HG03103 (cell line): Measurements from ENCODE around the gene MYO1D.
"Not testable (repeated sequence)": the region's sequence is repeated elsewhere in the genome, so short reads cannot be mapped to it uniquely, and the experiment has no call there.

ENCODE experiments used
- ATAC-seq: cut with Tn5 transposase; IDR thresholded peaks from one replicate; pipeline ENCODE4 v1.9.1; 2021; ENCODE audit warnings: low read depth; ENCODE audit not compliant: unreplicated experiment

The MYO1D gene

DNA sequence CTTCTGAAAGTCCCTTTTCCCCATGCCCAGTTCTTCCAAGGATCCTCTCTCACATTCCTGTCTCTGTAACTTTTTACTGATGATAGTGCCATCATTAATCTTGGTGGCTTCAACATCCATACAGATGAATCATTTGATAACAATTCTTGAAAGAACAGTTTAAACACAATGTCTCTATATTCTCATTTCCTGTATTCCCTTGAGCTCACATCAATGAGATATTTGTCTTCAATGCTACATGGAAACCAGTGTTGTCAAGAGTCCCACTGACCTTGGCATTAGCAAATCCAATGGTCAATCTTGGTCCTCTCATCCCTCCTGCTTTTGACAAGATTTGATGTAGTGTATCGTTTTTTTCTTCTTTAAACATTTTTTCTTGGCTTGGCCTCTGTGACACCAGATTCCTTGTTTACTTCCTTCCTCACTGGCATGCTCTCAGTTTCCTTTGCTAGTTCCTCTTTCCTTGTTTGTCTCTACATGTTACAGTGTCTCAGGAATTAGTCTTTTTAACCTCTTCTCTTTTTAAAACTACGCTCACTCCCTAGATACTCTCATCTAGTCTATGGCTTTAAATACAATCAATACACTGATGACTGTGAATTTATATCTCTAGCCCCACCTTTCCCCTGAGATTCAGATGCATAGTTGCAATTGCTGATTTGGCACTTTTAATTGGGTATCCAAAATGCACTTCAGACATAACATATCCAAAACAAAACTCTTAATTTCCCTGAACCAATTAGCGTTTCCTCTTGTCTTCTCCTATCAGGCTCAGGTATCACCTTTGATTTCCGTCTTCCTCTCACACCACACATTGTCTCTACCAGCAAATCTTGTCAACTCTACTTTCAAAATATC lies 134.0 kb downstream of the MYO1D start:
- ATAC-seq, result no peak

DNA sequence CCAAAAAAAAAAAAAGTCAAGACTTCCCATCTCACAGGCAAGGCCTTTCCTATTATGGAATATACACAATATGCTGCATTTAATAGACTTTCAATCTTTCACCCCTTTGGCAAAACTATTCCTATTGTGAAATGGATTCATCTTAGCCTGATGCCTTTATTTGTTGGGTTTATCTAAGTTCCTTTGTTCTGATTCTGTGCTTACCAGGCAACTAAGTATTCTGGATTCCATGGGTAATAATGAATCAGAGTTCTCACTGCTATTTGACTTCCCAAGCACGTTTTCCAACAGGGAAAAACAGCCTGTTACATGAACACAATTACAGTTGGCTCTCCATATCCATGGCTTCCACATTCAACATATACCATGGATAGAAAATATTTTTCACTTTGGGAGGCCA lies 135.5 kb downstream of the MYO1D start:
- no peak for ATAC-seq

DNA sequence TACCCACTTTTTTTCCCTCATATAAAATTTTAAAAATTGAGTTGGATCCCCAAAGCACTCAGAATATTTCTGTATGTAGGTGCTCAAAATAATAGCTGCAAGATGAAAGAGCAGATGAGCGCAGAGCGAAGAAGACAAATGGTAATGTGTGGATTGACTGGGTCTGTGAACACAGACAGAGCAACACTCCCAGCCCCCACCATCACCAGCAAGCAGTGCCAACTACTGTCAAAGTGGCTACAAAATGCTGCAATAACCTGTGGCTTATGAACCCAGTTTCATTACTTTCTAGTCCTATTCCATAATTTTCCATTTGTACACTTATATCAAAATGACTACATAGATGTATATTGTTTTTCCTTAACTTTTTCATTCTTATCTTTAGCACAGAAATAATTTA lies 137.2 kb downstream of the MYO1D start:
- ATAC-seq, result no peak

DNA sequence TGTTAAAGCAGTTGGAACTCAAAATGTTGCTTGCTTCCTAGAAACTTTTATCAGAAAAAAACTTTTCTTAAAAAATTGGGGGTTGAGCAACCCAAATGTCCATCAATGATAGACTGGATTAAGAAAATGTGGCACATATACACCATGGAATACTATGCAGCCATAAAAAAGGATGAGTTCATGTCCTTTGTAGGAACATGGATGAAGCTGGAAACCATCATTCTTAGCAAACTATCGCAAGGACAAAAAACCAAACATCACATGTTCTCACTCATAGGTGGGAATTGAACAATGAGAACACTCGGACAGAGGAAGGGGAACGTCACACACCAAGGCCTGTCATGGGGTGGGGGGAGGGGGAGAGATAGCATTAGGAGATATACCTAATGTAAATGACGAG lies 137.8 kb downstream of the MYO1D start:
- ATAC-seq, result not testable (repeated sequence)

DNA sequence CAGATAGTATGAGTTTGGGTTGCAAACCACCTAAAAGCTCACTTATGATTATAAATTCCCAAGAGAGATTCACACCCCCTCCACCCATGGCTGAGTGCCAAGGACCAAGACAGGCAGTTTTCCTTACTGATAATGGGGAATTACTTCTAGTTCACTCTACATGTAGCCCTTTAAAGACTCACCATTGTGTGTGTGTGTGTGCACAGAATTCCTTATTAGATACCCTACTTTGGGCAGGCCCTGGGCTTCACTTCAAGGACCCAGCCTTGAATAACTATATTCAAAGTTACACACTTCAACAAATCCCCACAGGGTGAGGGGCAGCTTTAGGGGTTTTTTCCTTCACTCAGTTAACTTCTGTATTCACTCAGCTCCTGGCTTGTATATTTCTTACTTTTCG lies 143.5 kb downstream of the MYO1D start:
- no peak for ATAC-seq

DNA sequence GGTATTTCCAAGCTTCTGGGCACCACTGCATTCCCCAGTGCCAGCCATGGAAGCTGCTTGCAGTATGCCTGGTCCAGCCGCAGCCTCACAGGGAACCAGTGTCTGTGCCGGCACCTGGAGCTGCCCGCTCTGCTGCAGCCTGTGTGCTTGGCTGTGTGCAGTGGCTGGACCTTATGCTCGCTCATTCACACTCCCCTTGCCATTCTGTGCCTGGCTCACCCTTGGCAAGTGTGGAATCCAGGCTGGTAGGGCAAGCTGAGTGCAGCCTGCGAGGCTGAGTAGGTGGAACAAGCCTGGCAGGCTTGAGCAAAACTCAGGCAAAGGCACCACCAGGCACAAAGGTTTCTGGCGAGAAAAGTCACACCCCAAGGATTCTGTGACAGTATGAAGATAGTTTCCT lies 144.0 kb downstream of the MYO1D start:
- no peak for ATAC-seq

DNA sequence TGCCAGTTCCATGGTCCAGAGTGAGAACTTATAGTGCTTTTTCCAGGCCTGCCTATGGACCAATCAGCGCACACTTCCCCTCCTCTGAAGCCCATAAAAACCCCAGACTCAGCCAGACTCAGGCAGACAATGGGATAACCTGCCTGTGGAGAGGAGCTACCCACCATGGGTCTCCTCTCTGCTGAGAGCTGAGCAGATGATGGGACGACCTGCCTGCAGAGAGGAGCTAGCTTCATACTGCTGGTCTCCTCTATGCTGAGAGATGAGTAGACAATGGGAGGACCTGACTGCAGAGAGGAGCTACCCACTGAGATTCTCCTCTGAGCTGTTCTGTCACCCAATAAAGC lies 144.7 kb downstream of the MYO1D start:
- no peak for ATAC-seq

DNA sequence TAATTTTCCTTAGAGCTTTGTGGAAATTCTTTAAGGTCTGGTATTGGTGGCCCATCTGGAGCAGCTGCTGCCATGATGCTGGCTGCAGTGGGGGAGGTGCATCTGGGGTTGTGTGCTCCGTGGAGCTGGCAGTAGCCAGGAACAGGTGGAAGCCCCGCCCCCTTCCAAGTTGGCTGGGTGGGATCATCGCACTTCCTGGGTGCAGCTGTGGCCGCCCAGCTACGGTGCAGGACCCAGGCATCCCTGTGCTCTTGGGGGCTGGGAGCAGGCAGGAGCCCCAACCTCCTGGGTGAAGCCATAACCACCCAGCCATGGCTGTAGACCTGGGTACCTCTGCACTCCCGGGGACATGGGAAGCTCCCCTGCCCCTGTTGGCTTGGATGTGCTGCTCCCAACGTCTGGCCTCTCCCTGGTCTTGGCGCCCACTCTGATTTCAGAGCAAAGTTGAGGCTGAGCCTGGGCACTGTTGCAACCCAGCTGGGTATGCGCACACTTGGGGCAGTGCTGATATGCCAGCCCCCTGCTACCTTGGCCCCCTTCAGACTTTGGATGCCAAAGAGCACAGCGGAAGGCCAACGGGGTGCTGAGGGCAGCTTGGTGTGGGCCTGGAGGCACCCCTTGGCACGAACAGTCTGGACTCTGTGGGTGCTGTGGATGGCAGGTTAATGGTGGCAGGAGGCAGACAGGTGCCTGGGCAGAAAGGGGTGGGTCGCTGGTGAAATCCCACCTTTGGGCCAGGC lies 145.2 kb downstream of the MYO1D start:
- no peak for ATAC-seq

DNA sequence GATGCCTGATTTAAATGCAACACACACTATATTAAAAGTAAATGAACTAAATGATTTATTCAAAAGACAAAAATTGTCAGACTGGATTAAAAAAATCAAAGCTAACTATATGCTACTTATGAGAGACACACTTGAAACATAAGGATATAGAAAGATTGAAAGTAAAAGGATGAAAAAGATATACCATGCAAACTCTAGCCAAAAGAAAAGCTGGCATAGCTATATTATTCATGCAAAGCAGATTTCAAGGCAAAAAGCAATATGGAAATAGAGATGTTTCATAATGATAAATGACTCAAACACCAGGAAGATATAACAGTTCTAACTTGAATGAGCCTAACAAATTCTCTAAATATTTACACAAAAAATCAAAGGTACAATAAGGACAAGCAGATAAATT lies 149.2 kb downstream of the MYO1D start:
- no peak for ATAC-seq

DNA sequence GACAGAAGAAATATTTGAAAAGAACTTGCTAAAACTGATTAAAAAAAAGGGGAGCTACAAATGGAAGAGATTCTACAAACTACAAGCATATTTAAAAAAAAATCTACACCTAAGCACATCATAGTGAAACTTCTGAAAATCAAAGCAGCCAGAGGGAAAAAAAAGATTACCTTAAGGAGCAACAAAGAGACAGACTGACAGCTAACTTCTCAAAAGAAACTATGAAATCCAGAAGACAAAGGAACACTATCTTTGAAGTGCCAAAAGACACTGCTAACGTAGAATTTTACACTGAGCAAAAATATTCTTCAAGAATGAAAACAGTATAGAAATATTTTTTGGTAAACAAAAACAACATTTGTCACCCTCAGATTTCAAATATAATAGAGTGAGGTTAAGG lies 151.2 kb downstream of the MYO1D start:
- ATAC-seq, result no peak

DNA sequence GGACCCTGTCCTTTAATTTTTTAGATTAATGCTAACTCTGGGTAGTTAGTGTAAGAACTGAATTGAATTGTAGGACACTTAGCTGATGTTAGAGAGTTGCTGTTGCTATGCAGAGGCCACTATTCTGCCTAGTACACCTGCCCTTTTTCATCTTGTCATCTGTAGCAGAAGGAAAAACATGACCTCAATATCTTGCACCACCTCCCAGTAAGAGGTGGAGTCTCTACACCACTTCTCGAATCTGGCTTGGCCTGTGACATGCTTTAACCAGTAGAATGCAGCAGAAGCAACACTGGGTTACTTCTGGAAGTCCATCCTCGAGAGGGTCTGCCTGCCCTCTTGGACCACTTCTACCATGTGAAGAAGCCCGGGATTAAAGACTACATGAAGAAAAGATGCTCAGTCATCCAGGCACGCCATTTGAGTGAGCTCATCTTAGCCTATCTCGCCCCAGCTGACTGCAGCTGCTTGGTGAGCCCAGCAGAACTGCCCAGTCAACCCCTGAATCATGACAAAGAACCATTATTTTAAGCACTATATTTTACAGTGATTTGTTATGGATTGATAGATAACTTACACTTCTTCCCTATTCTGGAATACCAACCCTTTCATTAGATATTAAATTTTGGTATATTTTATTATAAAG lies 153.5 kb downstream of the MYO1D start:
- no peak for ATAC-seq

DNA sequence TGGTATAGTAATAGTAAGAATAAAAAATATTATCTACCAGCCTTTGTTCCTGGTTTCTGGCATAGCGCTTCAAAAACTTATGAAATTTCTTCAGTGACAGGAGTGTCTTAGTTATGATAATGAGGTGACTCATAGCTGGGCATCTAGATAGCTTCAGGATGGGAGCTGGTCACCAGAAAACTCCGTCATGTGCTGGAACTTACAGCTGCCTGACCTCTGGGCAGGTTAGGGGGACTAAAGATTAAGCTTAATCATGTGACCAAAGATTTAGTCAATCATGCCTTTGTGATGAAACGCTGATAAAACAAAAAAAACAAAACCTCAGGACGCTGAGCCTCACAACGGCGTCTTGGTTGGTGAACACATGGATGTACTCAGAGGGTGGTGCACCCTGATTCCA lies 154.2 kb downstream of the MYO1D start:
- no peak for ATAC-seq

DNA sequence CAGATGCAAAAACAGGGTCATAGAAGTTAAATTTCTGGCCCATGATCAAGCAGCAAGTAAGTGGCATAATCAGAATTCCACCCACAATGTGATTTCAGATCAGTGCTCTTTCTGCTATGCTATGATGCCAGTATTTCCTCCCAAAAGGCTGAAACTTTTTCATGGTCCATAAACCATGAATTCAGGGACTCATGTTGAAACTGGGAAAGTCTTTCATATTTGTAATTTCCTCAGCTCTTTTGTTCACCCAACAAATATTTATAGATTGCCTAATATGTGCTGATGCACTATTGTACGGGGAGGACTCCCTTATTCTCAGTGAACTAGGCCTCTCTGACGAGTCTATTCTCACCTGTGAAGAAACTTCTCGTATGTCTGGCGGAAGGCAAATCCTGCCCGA lies 156.3 kb downstream of the MYO1D start:
- ATAC-seq, result no peak

DNA sequence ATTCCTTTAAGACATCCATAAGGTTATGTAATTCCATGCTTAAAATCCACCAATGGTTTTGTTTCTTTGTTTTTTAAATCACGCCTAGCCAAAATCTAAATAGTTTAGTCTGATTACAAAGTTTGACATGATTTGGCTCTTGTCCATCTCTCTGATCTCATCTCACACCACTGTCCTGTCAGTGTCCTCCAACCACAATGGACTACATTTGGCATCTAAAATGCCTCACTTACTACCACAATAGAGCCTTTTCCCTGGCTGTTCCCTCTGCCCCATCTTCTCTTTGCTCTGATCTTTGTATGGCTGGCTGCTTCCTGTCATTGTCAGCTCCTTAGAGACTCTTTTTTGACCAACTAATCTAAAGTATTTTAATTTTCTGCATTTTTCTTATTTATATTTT lies 157.2 kb downstream of the MYO1D start:
- ATAC-seq, result no peak

DNA sequence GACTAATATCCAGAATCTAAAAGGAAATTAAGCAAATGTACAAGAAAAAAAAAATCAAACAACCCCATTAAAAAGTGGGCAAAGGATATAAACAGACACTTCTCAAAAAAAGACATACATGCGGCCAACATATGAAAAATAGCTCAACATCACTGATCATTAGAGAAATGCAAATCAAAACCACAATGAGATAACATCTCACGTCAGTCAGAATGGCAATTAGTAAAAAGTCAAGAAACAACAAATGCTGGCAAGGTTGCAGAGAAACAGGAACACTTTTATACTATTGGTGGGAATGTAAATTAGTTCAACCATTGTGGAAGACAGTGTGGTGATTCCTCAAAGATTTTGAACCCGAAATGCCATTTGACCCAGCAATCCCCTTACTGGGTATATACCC lies 162.0 kb downstream of the MYO1D start:
- ATAC-seq, result not testable (repeated sequence)

DNA sequence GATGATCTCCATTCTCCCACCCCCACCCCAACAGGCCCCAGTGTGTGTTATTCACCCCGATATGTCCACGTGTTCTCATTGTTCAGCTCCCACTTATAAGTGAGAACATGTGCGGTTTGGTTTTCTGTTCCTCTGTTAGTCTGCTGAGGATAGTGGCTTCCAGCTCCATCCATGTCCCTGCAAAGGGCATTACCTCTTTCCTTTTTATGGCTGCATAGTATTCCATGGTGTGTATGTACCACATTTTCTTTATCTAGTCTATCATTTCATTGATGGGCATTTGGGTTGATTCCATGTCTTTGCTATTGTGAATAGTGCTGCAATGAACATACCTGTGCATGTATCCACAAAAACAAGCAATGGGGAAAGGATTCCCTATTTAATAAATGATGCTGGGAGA lies 162.7 kb downstream of the MYO1D start:
- ATAC-seq, result not testable (repeated sequence)

DNA sequence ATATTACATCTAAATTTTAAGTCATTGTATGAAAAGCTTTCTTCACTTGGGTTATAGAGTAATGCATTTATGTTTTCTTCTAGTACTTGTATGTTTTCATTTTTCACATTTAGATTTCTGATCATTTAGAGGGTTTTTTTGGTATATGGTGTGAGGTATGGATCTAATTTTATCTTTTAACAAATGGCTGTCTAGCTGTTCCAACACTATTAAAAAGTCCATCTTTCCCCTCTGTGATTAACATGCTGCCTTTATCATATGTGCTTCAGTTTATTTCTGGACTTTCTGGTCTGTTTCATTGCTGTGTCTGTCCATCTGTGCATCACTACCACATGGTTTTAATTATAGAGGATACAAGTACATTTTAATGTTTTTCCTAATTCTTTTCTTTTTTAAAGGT lies 163.8 kb downstream of the MYO1D start:
- ATAC-seq, result no peak

DNA sequence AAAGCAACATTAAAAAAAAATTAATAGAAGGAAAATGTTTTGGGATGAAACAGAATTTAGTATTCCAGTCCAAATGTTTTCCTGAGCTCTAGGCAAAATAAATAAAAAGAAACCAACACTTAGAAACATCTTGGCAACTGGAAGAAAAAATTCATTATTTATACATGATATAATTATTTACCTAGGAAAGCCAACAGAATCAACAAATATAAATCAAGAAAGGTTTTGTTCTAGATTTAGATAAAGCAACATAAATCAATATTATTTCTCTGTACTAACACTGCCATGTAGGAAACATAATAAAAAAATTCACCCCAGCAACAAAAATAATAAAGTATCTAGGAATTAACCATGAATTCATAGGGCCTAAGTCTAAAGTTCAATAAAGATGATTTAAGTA lies 167.4 kb downstream of the MYO1D start:
- ATAC-seq, result no peak

DNA sequence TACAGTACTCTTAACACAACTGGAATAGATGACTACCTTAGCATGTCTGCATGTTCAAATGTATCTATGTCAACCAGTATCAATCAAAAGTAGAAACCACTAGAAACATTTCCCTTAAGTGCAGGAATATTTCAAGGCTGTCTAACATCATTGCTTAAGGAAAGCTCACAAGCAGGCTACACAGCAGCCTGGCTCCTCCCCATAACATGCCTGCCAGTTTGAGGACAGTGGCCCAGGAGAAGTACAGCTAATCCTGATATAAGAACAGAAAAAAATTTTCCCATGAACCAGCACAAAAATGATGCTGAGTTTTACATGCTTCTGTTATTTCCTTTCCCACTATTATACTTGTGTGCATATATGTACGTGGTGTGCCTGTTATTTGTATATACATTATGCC lies 175.1 kb downstream of the MYO1D start:
- no peak for ATAC-seq

DNA sequence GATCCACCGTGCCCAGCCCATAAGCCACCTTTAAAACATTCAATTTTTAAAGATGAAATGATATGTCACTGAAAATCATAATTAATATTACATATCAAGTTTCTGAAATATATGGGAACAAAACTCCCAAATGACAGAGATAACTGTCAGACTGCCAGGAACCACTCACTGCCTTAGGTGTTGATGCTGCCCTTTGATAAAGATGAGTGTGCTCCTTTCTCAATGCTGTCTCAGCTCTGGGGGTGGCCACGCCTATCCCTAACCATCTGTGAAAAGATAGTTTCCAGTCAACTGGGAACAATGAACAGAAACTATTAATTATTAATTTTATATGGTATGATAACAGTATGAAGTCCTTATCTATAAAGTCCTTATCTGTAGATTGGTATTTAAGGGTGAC lies 177.7 kb downstream of the MYO1D start:
- no peak for ATAC-seq

DNA sequence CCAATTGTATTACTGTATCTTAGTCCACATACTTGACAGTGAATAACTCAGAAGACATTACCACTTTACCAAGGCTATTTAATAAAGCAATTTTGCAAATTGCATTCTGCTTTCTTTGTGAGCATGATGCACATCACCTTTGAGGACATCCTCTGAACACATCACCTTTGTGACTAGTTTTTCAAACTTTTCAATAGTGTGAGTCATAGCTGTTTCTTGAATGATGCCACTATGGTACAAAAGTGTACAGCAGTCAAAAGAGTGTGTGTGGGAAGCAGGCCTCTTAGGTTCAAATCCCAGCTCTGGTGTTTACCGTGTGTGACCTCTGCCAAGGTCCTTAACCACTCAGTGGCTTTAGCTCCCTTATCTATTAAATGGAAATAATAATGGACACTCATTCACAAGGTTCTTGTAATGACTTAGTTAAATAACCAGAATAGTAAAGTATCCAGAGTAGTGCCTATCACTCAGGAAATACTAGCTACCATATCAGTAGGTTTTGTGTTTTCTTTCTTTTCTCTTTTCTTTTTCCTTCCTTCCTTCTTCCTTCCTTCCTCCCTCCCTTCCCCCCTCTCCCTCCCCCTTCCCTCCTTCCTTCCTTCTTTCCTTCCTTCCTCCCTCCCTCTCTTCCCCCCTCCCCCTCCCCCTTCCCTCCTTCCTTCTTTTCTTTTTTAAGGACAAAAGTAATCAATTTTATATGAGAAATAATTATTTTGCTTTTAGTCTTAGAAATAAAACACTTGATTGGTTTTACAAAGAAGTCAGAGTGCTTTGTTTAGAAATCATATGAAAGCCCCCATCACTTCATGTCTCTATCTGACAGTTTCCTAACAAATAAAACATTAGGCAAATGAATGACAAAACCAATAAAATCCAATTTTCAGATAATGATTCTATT lies 178.9 kb downstream of the MYO1D start:
- ATAC-seq, result no peak
